Transverse colon (tissue), 4 donors: Measurements from ENCODE around the gene GPC6. TPM values are rescaled to one million over a fixed set of nuclear protein-coding genes. Genes with fewer than 3 reads are reported as not detected.

ENCODE experiments used
- DNase-seq: peaks from one replicate; pipeline ENCODE4 v3.0.0-alpha.2; 2019
- H3K27ac ChIP-seq, 4 donors: fragments of 200-600 bp; sonication (generic); 2 replicates each; pipeline ENCODE4 v1.5.1; 2016 to 2018; ENCODE audit warnings: inconsistent platforms in 4 of 4
- H3K27me3 ChIP-seq: fragments of 200-600 bp; sonication (generic); 2 replicates; pipeline ENCODE4 v1.5.1; 2017; ENCODE audit warnings: inconsistent platforms
- H3K36me3 ChIP-seq, 4 donors: fragments of 200-600 bp; sonication (generic); 2 replicates each; pipeline ENCODE4 v1.5.1; 2017 to 2019; ENCODE audit warnings: inconsistent platforms in 4 of 4
- H3K4me1 ChIP-seq, 4 donors: fragments of 200-600 bp; sonication (generic); 2 replicates each; pipeline ENCODE4 v1.5.1; 2017 to 2020; ENCODE audit warnings: inconsistent platforms in 4 of 4
- H3K4me3 ChIP-seq, 4 donors: fragments of 200-600 bp; sonication (generic); 1 replicate in 1 of 4; 2 replicates in 3 of 4; pipeline versions ENCODE4 v1.5.1 to v1.6.1; 2017 to 2019; ENCODE audit warnings: inconsistent platforms in 4 of 4
- H3K9me3 ChIP-seq, 2 donors: fragments of 200-600 bp; sonication (generic); 2 replicates each; pipeline ENCODE4 v1.5.1; 2017 to 2019; ENCODE audit warnings: inconsistent platforms in 2 of 2
- CTCF ChIP-seq, 5 experiments: fragments of 200-600 bp in 3 of 5; fragments of 450-650 bp in 2 of 5; sonication (generic) in 3 of 5; IDR thresholded peaks; 1 replicate in 2 of 5; 2 replicates in 3 of 5; pipeline ENCODE4 v1.5.1; 2016 to 2017; ENCODE audit warnings: antibody characterized with exemption in 5 of 5, inconsistent platforms in 3 of 5, mild to moderate bottlenecking in 2 of 5, moderate library complexity in 1 of 5
- EP300 ChIP-seq: sonication (generic); formaldehyde crosslinking; IDR thresholded peaks from one replicate; pipeline ENCODE4 v1.6.1; 2017; ENCODE audit warnings: antibody characterized with exemption, low read depth
- POLR2A ChIP-seq: fragments of 450-650 bp; IDR thresholded peaks from one replicate; pipeline ENCODE4 v1.6.1; 2016; ENCODE audit warnings: antibody characterized with exemption, mild to moderate bottlenecking, moderate library complexity
- POLR2AphosphoS5 ChIP-seq, 3 donors: sonication (generic); formaldehyde crosslinking; IDR thresholded peaks; one replicate each; pipeline ENCODE4 v1.6.1; 2016; ENCODE audit warnings: antibody characterized with exemption in 3 of 3
- WGBS, 2 donors: methylation state at CpG; one replicate each; pipeline ENCODE4 v1.1.5; 2018; ENCODE audit warnings: low coverage in 1 of 2; 5-methylcytosine and 5-hydroxymethylcytosine counted together
- in situ Hi-C, 4 donors: fragments of 200-750 bp; cut with MboI; loops; one replicate each; pipeline versions ENCODE4 v1.15.0 to v1.15.1; 2017; ENCODE audit warnings: low sequenced_read_pairs in 3 of 4, low pct_ligation_motif_present in 1 of 4, low pct_unique_long_range_greater_than_20kb in 1 of 4
- intact Hi-C: fragments of 100-400 bp; cut with DNase I; formaldehyde crosslinking; loops from one replicate; pipeline ENCODE4 v1.15.1; 2023; ENCODE audit warnings: low total_unique reads
- total RNA-seq, 4 donors: library from RNA; depleted of rRNA; stranded (reverse); fragments of >200 nt; gene quantifications; one replicate each; pipeline ENCODE4 v1.1.0, GENCODE V29; 2016

The GPC6 gene
- total RNA-seq, 4 donors from 2014 or later: 0.75 to 5.7 (median 4.0) TPM

DNA sequence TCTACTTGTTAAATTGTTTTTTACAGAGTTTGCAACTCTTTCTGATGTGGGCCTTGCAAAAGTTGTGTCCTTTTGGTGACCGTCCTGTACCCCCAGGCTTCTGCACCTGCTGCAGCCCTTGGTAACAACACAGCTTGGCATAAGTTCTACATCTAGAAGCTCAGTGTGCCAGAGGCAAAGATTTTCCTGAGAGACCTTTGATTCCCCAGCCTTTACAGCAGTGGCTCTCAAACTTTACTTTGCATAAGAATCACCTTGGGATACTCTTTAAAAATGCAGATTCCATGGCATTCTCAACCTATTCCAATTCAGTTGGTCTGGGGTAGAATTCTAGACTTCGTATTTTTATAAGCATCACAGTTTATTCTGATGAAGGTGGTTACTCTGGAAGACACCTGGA, 991.9 kb downstream of the GPC6 start:
- Histone ChIP-seq H3K4me1 (no peaks in the 10 kb centered on the region), H3K4me3 (no peak overlapping the region), H3K9me3 (no peaks in the 10 kb centered on the region), H3K36me3 (no peaks in the 10 kb centered on the region), H3K27me3 (no peaks in the 10 kb centered on the region), H3K27ac (no peak overlapping the region)
- intact Hi-C loops (no loop called here), in situ Hi-C loops (no loop called here)
- no peak for DNase-seq
- WGBS, 2 donors: 64 to 88% methylated on average over 1 to 2 of the region's 2 CpGs
- no peak for TF ChIP-seq CTCF (IDR thresholded peaks at IDR 0.05)
- TF ChIP-seq POLR2A: no peak
- TF ChIP-seq EP300: no peak
- no peak for TF ChIP-seq POLR2AphosphoS5 (IDR thresholded peaks at IDR 0.05)

DNA sequence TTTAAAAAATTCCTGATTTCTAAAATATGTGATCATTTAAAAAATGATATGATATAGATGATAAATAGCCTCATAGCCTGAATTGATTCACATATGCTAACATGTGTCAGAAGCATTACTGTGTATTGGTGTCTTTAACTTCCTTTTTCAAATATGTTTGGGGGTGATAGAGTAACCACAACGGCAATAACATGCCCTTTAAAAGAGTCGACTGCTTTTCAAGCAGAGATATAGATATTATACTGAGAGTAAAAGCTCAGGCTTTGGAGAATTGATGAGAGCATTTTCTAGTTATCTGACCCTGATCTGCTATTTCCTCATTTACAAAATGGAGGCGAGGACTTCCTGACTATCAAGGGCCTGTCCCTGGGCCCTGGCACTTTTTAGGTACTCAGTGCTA, 992.3 kb downstream of the GPC6 start:
- Histone ChIP-seq H3K9me3 (no peaks in the 10 kb centered on the region), H3K4me3 (no peak overlapping the region), H3K36me3 (no peaks in the 10 kb centered on the region), H3K27ac (no peak overlapping the region), H3K4me1 (no peaks in the 10 kb centered on the region), H3K27me3 (no peaks in the 10 kb centered on the region)
- 67 to 73% methylated on average over 3 of the region's 3 CpGs for WGBS, 2 donors
- in situ Hi-C loops: no loop called here
- intact Hi-C loops: no loop called here
- DNase-seq: no peak
- TF ChIP-seq EP300 (no peak), CTCF (IDR thresholded peaks at IDR 0.05) (no peak), POLR2A (no peak), POLR2AphosphoS5 (IDR thresholded peaks at IDR 0.05) (no peak)

DNA sequence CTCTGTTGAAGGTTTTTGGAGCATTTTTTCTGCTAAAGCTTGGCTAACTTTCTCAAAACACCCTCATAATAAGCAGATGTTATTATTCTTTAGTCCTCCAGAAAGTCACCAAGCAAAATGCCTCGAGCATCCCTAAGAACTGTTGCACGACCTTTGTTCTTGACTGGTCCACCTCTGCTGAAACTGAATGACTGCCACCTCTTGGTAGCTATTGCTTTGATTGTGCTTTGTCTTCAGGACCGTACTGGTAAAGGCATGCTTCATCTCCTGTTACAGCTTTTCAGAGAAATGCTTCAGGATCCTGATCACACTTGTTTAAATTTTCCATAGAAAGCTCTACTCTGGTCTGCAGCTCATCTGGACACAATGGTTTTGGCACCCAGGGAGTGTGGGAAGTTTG, 998.1 kb downstream of the GPC6 start:
- no peak for DNase-seq
- Histone ChIP-seq H3K4me3 (no peak overlapping the region), H3K9me3 (no peaks in the 10 kb centered on the region), H3K36me3 (no peaks in the 10 kb centered on the region), H3K4me1 (no peaks in the 10 kb centered on the region), H3K27me3 (no peaks in the 10 kb centered on the region), H3K27ac (no peak overlapping the region)
- WGBS, 2 donors: 71 to 80% methylated on average over 2 to 3 of the region's 3 CpGs
- no peak for TF ChIP-seq EP300
- no peak for TF ChIP-seq CTCF (IDR thresholded peaks at IDR 0.05)
- TF ChIP-seq POLR2AphosphoS5 (IDR thresholded peaks at IDR 0.05): no peak
- TF ChIP-seq POLR2A: no peak
- intact Hi-C loops (no loop called here), in situ Hi-C loops (no loop called here)

- no peaks in the 10 kb centered on the region for H3K4me1 ChIP-seq
- intact Hi-C loops (no loop called here), in situ Hi-C loops (no loop called here)
- H3K36me3 ChIP-seq: no peaks in the 10 kb centered on the region
- H3K4me3 ChIP-seq: no peak overlapping the region
- no peaks in the 10 kb centered on the region for H3K9me3 ChIP-seq
- H3K27me3 ChIP-seq: no peaks in the 10 kb centered on the region
- TF ChIP-seq EP300 (no peak), POLR2AphosphoS5 (IDR thresholded peaks at IDR 0.05) (no peak), CTCF (IDR thresholded peaks at IDR 0.05) (no peak), POLR2A (no peak)
- no peak overlapping the region for H3K27ac ChIP-seq
- no peak for DNase-seq
- WGBS, 2 donors: 83 to 85% methylated on average over 5 to 6 of the region's 6 CpGs
Measured at GRCh38 chr13:94227255-94227879, 1000.8 kb downstream of the GPC6 start.
